Measurements from ENCODE around the gene ABCC1.

ABCC1 gene

GRCh38 chr16:16037970-16038369 lies 88.6 kb downstream of the ABCC1 start:
- Histone ChIP-seq H3K4me2 (peak overlapping the region in 1 of 11 experiments; percentile 57; a peak in 1 of 22 replicates), H3K27me3 (no peaks in the 10 kb centered on the region), H3K4me1 (peaks cover 13 to 25% (median 20%) of the 10 kb centered on the region in 10 experiments), H3K4me3 (no peak overlapping the region), H3K27ac (no peak overlapping the region), H3K9ac (no peak overlapping the region), H4K20me1 (peaks cover 0 to 32% (median 3%) of the 10 kb centered on the region in 11 experiments; a peak in 8 of 22 replicates), H3K9me3 (replicated peaks in 1 of 11) (no peaks in the 10 kb centered on the region), H3K36me3 (peaks cover 82 to 96% (median 92%) of the 10 kb centered on the region in 11 experiments)
- no peak for TF ChIP-seq Cebpa-rat (IDR thresholded peaks at IDR 0.05)

GRCh38 chr16:16038950-16039349 lies 89.5 kb downstream of the ABCC1 start:
- Histone ChIP-seq H4K20me1 (peaks cover 0 to 27% (median 3%) of the 10 kb centered on the region in 11 experiments; a peak in 8 of 22 replicates), H3K4me1 (peaks cover 3 to 15% (median 10%) of the 10 kb centered on the region in 10 experiments), H3K27me3 (no peaks in the 10 kb centered on the region), H3K27ac (peak overlapping the region in 2 of 11 experiments; percentile 13 to 26; a peak in 3 of 22 replicates), H3K9me3 (replicated peaks in 1 of 11) (no peaks in the 10 kb centered on the region), H3K36me3 (peaks cover 91 to 100% (median 98%) of the 10 kb centered on the region in 11 experiments), H3K4me3 (no peak overlapping the region), H3K9ac (no peak overlapping the region), H3K4me2 (peak overlapping the region in 9 of 11 experiments; percentile 1 to 57 (median 16); a peak in 8 of 22 replicates)
- no peak for TF ChIP-seq Cebpa-rat (IDR thresholded peaks at IDR 0.05)

DNA sequence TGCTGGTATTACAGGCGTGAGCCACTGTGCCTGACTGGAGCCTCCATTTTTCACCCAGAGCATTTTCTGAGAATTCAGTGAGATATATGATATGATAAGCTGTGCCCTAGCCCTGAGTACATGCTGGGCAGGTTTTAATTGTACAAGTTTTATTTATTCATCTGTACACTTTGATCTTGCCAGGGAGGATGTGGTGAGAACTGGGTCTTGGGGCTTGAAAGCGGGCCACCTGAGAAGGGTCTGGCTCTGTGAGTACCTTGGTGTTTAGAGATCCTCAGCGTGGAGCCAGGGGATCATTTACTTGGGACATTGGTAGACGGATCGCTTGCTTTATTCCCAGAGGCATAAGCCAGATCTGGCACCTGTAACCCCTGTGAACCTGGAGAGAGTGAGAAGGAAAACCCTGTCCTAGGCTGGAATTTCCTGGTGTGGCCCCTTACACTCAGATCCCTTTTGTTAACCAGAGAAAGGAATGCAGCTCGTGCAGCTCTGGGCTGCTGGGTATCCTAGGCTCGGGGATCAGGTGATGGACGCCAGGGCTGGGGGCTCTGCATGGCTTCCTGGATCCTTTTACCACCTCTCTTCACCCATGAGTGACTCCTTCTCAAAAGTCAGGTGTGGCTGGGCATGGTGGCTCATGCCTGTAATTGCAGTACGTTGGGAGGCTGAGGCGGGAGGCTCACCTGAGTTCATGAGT lies 91.9 kb downstream of the ABCC1 start:
- Histone ChIP-seq H3K9ac (no peak overlapping the region), H3K4me3 (no peak overlapping the region), H3K4me2 (no peak overlapping the region), H3K9me3 (replicated peaks in 1 of 11) (no peaks in the 10 kb centered on the region), H3K4me1 (peaks cover 0 to 12% (median 8%) of the 10 kb centered on the region in 10 experiments; a peak in 14 of 20 replicates), H3K27ac (no peak overlapping the region), H3K36me3 (peaks cover 92 to 100% (median 99%) of the 10 kb centered on the region in 11 experiments), H4K20me1 (peaks cover 0 to 27% (median 6%) of the 10 kb centered on the region in 11 experiments; a peak in 9 of 22 replicates), H3K27me3 (no peaks in the 10 kb centered on the region)
- TF ChIP-seq Cebpa-rat (IDR thresholded peaks at IDR 0.05), result no peak

DNA sequence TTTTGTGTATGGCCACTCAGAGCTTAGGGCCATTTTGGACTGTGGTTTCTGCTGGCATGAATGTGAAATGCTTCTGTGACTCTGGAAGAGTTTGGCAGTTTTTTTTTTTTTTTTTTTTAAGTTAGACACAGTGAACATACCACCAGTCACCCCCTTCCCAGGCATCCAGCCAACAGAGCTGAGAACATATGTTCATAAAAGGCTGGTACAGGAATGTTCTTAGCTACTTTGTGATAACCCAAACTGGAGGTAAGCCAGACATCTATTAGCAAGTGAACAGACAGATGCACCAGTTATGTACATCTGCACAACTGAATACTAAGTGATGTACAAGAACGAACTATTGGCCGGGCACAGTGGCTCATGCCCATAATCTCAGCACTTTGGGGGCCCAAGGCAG lies 92.7 kb downstream of the ABCC1 start:
- TF ChIP-seq Cebpa-rat (IDR thresholded peaks at IDR 0.05), result no peak
- peaks cover 0 to 12% (median 8%) of the 10 kb centered on the region in 10 experiments; a peak in 14 of 20 replicates for H3K4me1 ChIP-seq
- H3K9ac ChIP-seq, result no peak overlapping the region
- H3K27me3 ChIP-seq, result no peaks in the 10 kb centered on the region
- H3K27ac ChIP-seq, result no peak overlapping the region
- no peak overlapping the region for H3K4me2 ChIP-seq
- H3K4me3 ChIP-seq, result no peak overlapping the region
- peaks cover 0 to 27% (median 6%) of the 10 kb centered on the region in 11 experiments; a peak in 9 of 22 replicates for H4K20me1 ChIP-seq
- peaks cover 92 to 100% (median 99%) of the 10 kb centered on the region in 11 experiments for H3K36me3 ChIP-seq
- no peaks in the 10 kb centered on the region for H3K9me3 ChIP-seq (replicated peaks in 1 of 11)

GRCh38 chr16:16045296-16045695 lies 95.9 kb downstream of the ABCC1 start:
- no peak overlapping the region for H3K27ac ChIP-seq

DNA sequence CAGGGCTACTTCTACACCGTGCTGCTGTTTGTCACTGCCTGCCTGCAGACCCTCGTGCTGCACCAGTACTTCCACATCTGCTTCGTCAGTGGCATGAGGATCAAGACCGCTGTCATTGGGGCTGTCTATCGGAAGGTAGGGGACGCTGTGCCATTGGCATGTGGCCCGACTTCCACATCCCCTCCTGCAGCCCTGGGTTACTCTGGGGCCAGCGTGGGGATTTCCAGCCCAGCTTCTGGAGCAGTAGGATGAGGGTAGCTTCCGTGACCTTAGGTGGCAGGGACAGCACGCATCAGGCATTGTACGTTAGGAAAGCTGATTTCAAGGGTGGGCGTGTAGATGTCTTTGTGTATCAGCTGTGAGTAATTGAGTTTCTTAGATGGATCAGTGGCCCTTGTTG lies 96.5 kb downstream of the ABCC1 start:
- Histone ChIP-seq H3K27ac (no peak overlapping the region), H4K20me1 (peaks cover 0 to 15% (median 0%) of the 10 kb centered on the region in 11 experiments; a peak in 7 of 22 replicates), H3K4me1 (peaks cover 0 to 13% (median 0%) of the 10 kb centered on the region in 10 experiments; a peak in 3 of 20 replicates), H3K4me3 (no peak overlapping the region), H3K4me2 (no peak overlapping the region), H3K36me3 (peaks cover 94 to 100% (median 100%) of the 10 kb centered on the region in 11 experiments), H3K9me3 (replicated peaks in 1 of 11) (no peaks in the 10 kb centered on the region; a peak in 1 of 22 replicates), H3K9ac (no peak overlapping the region), H3K27me3 (no peaks in the 10 kb centered on the region)
- TF ChIP-seq Cebpa-rat (IDR thresholded peaks at IDR 0.05), result no peak

More at GRCh38 chr16:16045296-16045695, 95.9 kb downstream of the ABCC1 start:
- Histone ChIP-seq H3K36me3 (peaks cover 94 to 100% (median 100%) of the 10 kb centered on the region in 11 experiments), H3K4me2 (no peak overlapping the region), H3K4me3 (no peak overlapping the region), H3K9ac (no peak overlapping the region), H3K4me1 (peaks cover 0 to 13% (median 0%) of the 10 kb centered on the region in 10 experiments; a peak in 3 of 20 replicates), H4K20me1 (peaks cover 0 to 21% (median 0%) of the 10 kb centered on the region in 11 experiments; a peak in 7 of 22 replicates), H3K9me3 (replicated peaks in 1 of 11) (no peaks in the 10 kb centered on the region; a peak in 1 of 22 replicates), H3K27me3 (no peaks in the 10 kb centered on the region)
- no peak for TF ChIP-seq Cebpa-rat (IDR thresholded peaks at IDR 0.05)

DNA sequence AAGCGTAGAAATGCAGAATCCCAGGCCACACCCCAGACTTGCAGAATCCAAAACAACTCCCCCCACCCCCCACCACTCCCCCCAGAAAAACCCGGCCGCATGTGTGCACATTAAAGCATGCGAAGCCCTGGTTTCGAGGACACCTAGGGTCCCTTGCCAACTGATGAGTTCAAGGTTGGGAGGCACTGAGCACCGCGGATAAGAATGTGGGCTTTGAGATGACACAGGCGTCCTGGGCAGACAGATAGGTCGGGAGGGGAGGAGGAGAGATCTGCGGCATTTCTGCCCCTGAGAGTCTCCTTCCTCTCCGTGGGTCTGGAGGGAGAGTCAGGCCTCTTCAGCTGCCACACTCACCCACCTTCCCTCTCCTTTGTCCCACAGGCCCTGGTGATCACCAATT lies 98.3 kb downstream of the ABCC1 start:
- no peak overlapping the region for H3K9ac ChIP-seq
- no peak overlapping the region for H3K4me2 ChIP-seq
- H4K20me1 ChIP-seq, result peaks cover 0 to 7% (median 0%) of the 10 kb centered on the region in 11 experiments; a peak in 4 of 22 replicates
- no peak for TF ChIP-seq Cebpa-rat (IDR thresholded peaks at IDR 0.05)
- H3K36me3 ChIP-seq, result peaks cover 94 to 100% (median 100%) of the 10 kb centered on the region in 11 experiments
- H3K4me3 ChIP-seq, result no peak overlapping the region
- H3K27me3 ChIP-seq, result no peaks in the 10 kb centered on the region
- H3K4me1 ChIP-seq, result peaks cover 0 to 13% (median 0%) of the 10 kb centered on the region in 10 experiments; a peak in 3 of 20 replicates
- no peaks in the 10 kb centered on the region; a peak in 1 of 22 replicates for H3K9me3 ChIP-seq (replicated peaks in 1 of 11)
- no peak overlapping the region for H3K27ac ChIP-seq

DNA sequence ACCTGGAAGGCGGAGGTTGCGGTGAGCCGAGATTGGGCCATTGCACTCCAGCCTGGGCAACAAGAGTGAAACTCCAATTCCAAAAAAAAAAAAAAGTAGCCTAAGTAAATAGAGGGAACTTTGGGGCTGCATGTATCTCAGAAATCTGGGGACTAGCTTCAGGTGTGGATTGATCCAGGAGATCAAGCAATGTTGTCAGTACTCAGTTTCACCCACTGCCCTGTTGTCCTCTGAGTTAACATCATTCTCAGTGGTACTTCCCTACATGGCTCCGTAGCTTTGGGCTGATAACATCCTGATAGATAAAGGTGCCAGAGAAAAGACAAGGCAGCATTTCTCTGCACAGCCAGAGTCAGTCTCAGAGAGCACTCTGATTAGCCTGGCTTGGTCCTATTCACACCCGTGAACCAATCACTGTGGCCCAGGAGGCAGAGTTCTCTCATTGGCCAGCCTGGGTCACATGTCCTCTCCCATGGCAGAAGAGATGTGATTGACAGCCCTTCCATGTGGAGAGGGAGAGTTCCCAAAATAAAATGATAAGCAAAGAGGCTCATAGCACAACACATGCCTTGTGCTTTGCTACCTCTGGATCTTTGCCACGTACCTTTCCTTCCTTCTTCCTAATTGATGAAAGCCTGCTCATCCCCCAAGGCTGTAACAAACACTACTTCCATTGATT lies 99.6 kb downstream of the ABCC1 start:
- Histone ChIP-seq H3K27me3 (no peaks in the 10 kb centered on the region), H3K27ac (no peak overlapping the region), H3K4me1 (peaks cover 0 to 13% (median 0%) of the 10 kb centered on the region in 10 experiments; a peak in 3 of 20 replicates), H3K36me3 (peaks cover 98 to 100% (median 100%) of the 10 kb centered on the region in 11 experiments), H4K20me1 (peaks cover 0 to 7% (median 0%) of the 10 kb centered on the region in 11 experiments; a peak in 3 of 22 replicates), H3K4me2 (no peak overlapping the region), H3K9ac (no peak overlapping the region), H3K4me3 (no peak overlapping the region), H3K9me3 (replicated peaks in 1 of 11) (no peaks in the 10 kb centered on the region; a peak in 1 of 22 replicates)
- TF ChIP-seq Cebpa-rat (IDR thresholded peaks at IDR 0.05), result no peak

Data from BLaER1 treated with 17β-estradiol and CSF1 and Interleukin-3, amounts not matched to agents 10 nM and 100 nM (cell line).